Activated naive CD8-positive, alpha-beta T cell (primary cell): ENCODE data around the gene SPRTN.

Source experiments
- H3K27ac Mint-ChIP-seq: one replicate; pipeline ENCODE4 v1.8.0; 2021; ENCODE audit warnings: mixed read lengths
- H3K27me3 Mint-ChIP-seq: one replicate; pipeline ENCODE4 v1.8.0; 2021; ENCODE audit warnings: mixed read lengths
- H3K36me3 Mint-ChIP-seq: one replicate; pipeline ENCODE4 v1.8.0; 2021; ENCODE audit warnings: mixed read lengths
- H3K4me1 Mint-ChIP-seq: one replicate; pipeline ENCODE4 v1.8.0; 2021; ENCODE audit warnings: low read depth, mixed read lengths
- H3K4me3 Mint-ChIP-seq: one replicate; pipeline ENCODE4 v1.8.0; 2021; ENCODE audit warnings: mild to moderate bottlenecking, mixed read lengths
- H3K9me3 Mint-ChIP-seq: one replicate; pipeline ENCODE4 v1.8.0; 2021; ENCODE audit warnings: low read depth, mixed read lengths

SPRTN gene

DNA sequence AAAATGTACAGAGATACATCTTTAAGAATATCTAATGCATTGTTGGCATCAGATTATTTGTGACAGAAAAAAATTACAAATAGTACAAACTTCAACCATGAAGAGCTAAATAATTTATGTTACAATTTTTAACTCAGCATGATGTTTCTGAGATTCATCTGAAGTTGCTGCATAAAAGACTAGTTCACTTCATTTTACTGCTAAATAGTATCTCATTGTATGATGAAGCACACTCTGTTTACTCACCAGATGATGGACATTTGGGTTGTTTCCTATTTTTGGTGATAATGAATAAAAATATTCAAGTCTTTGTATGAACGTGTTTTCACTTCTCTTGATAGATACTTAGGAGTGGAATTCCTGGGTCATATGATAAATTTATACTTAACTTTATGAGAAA lies 63.4 kb downstream of the SPRTN start:
- no peak overlapping the region for H3K4me3 Mint-ChIP-seq
- H3K27ac Mint-ChIP-seq: no peak overlapping the region
- H3K4me1 Mint-ChIP-seq: peaks cover 51% of the 10 kb centered on the region
- H3K9me3 Mint-ChIP-seq: no peaks in the 10 kb centered on the region
- H3K36me3 Mint-ChIP-seq: peaks cover 7% of the 10 kb centered on the region
- no peaks in the 10 kb centered on the region for H3K27me3 Mint-ChIP-seq

GRCh38 chr1:231404318-231404717 lies 66.2 kb downstream of the SPRTN start:
- Mint-ChIP-seq H3K4me3 (no peak overlapping the region), H3K9me3 (no peaks in the 10 kb centered on the region), H3K36me3 (peaks cover 6% of the 10 kb centered on the region), H3K27ac (no peak overlapping the region), H3K4me1 (peaks cover 29% of the 10 kb centered on the region), H3K27me3 (no peaks in the 10 kb centered on the region)
